GM18858 (cell line): ENCODE results near the gene RBM48.
"Not testable (repeated sequence)": the region's sequence is repeated elsewhere in the genome, so short reads cannot be mapped to it uniquely, and the experiment has no call there.

Source experiments
- ATAC-seq: cut with Tn5 transposase; IDR thresholded peaks from one replicate; pipeline ENCODE4 v1.9.1; 2021; ENCODE audit not compliant: unreplicated experiment

RBM48 gene

GRCh38 chr7:92543542-92543941 is 14.9 kb downstream of the RBM48 start:
- not testable (repeated sequence) for ATAC-seq

GRCh38 chr7:92545116-92545515 is 16.5 kb downstream of the RBM48 start:
- ATAC-seq: not testable (repeated sequence)

- no peak for ATAC-seq
Measured at GRCh38 chr7:92546856-92547497, 18.4 kb downstream of the RBM48 start.

GRCh38 chr7:92547579-92547978 is 19.0 kb downstream of the RBM48 start:
- no peak for ATAC-seq

GRCh38 chr7:92550194-92550593 is 21.6 kb downstream of the RBM48 start:
- ATAC-seq: no peak

GRCh38 chr7:92557249-92557648 is 28.7 kb downstream of the RBM48 start:
- no peak for ATAC-seq

- no peak for ATAC-seq
Measured at GRCh38 chr7:92557808-92558362, 29.3 kb downstream of the RBM48 start.

GRCh38 chr7:92560602-92561001 is 32.0 kb downstream of the RBM48 start:
- ATAC-seq: no peak

GRCh38 chr7:92563345-92563744 is 34.8 kb downstream of the RBM48 start:
- ATAC-seq: no peak

GRCh38 chr7:92567460-92567859 is 38.9 kb downstream of the RBM48 start:
- ATAC-seq: no peak

- ATAC-seq: no peak
Measured at GRCh38 chr7:92569137-92569536, 40.5 kb downstream of the RBM48 start.

- ATAC-seq: no peak
Measured at GRCh38 chr7:92576296-92576695, 47.7 kb downstream of the RBM48 start.

GRCh38 chr7:92582948-92583347 is 54.4 kb downstream of the RBM48 start:
- ATAC-seq: no peak

GRCh38 chr7:92584953-92585352 is 56.4 kb downstream of the RBM48 start:
- no peak for ATAC-seq

- ATAC-seq: no peak
Measured at GRCh38 chr7:92586403-92586802, 57.8 kb downstream of the RBM48 start.

GRCh38 chr7:92586841-92587240 is 58.2 kb downstream of the RBM48 start:
- no peak for ATAC-seq
